GM21737 (cell line): ENCODE measurements around the gene DOCK3.

Experiments
- ATAC-seq: cut with Tn5 transposase; IDR thresholded peaks from one replicate; pipeline ENCODE4 v1.9.1; 2021; ENCODE audit warnings: mild to moderate bottlenecking, moderate library complexity; ENCODE audit not compliant: unreplicated experiment

DOCK3 gene

DNA sequence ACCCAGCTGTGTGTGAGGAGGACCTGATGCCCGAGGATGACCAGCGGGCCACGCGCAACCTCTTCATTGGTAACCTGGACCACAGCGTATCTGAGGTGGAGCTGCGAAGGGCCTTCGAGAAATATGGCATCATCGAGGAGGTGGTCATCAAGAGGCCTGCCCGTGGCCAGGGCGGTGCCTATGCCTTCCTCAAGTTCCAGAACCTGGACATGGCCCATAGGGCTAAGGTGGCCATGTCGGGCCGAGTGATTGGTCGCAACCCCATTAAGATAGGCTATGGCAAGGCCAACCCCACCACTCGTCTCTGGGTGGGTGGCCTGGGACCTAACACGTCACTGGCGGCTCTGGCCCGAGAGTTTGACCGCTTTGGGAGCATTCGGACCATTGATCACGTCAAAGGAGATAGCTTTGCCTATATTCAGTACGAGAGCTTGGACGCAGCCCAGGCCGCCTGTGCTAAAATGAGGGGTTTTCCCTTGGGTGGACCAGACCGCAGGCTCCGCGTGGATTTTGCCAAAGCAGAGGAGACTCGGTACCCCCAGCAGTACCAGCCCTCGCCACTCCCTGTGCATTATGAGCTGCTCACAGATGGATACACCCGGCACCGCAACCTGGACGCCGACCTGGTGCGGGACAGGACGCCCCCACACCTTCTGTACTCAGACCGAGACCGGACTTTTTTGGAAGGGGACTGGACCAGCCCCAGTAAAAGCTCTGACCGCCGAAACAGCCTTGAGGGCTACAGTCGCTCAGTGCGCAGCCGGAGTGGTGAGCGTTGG, 717.8 kb downstream of the DOCK3 start:
- ATAC-seq: no peak

DNA sequence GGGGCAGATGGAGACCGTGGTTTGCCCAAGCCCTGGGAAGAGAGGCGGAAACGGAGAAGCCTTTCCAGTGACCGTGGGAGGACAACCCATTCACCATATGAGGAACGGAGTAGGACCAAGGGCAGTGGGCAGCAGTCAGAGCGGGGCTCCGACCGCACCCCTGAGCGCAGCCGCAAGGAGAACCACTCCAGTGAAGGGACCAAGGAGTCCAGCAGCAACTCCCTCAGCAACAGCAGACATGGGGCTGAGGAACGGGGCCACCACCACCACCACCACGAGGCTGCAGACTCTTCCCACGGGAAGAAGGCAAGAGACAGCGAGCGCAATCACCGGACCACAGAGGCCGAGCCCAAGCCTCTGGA, 718.4 kb downstream of the DOCK3 start:
- no peak for ATAC-seq

DNA sequence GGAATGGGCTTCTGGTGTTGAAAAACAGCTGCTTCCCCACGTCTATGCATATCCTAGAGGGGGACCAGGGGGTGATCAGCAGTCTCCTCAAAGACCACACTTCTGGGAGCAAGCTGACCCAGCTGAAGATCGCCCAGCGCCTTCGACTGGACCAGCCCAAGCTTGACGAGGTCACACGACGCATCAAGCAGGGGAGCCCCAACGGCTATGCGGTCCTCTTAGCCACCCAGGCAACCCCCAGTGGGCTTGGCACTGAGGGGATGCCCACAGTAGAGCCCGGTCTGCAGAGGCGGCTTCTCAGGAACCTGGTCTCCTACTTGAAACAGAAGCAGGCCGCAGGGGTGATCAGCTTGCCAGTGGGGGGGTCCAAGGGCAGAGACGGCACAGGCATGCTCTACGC, 718.8 kb downstream of the DOCK3 start:
- ATAC-seq: no peak

DNA sequence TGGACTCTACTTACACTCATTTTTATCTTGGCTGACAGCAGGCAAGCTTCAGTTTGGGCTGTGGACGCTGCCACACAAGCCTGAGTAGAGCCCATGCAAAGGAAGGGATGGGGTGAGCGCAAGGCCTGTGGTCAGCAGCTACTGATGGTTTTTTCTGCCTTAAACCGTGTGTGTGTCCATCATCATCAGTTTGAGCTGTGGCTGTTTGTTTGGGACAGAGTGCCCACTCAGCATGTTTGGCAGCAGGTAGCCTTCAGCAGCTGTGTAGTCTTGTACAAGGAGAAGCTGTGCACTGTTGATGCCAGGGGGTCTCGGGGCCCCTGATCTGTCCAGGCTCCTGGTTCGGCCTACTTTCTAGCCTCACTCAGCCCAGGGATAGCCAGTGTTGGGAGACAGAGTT, 719.8 kb downstream of the DOCK3 start:
- no peak for ATAC-seq

DNA sequence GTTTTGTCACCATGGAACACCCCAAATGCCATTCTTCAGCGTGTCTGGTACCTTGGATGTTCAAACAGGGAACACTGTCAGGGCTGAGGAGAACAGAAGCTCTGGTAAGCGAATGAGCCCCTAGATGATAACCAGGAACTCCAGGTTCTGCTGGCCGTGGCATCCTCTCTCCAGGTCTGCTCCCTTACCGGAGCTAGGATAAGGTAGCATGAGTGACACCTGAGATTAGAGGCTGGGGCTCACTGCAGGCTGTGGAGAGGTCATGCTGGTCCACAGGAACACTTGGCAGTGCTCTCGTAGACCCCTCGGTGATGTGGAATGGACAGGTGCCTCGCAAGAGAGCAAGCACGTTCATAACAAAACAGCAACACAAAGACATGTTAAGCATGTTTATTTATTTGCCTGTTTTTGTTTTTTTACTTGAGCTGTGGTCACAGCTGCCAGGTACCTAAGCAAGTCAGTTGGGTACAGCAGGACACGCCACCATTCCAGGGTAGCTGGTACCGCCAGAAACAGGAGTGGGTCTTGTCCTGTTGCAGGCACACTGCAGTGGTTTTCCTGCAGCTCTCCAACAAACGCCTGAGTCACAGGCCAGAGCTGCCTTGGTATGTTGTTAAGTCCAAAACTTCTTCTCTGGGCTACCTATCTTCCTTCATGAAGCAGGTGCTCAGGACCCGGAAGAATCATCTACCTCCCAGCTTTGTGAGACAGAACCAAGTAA, 720.9 kb downstream of the DOCK3 start:
- no peak for ATAC-seq

DNA sequence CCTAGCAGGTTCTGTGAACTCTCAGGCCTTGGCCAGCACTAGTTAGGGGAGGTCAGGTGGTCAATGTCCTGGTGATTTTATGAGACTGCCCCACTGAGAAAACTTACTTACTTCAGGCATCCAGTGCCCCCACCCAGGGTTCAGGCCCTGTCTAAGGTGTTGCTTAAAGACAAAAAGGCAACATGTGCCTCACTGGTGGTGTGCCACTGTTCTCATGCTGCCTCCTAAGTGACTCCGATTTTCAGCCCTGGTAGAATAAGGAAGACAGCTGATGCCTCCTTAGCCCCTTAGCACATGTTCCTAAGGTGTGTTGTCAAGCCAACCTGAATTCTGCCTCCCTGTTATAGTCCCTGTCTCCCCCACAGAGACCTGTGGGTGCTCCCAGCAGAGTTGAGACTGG, 721.7 kb downstream of the DOCK3 start:
- no peak for ATAC-seq

DNA sequence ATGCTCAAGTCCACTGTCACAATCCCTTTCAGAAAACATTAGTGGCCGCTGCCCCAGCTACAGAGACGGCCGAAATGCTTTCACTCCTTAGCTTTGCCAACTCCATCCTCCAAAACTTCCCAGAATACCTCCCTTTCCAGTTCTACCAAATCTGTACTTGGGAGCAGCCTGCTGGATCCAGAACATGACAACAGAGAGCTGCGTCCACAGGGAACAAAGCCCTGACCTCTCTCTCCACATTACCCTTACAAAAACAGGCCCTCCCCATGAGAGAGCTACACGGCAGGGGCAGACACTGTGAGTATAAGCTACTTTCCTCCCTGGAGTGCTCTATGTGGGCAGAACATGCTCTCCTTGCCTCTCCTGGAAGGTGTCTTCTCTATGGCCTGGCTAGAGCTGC, 722.7 kb downstream of the DOCK3 start:
- ATAC-seq: no peak

DNA sequence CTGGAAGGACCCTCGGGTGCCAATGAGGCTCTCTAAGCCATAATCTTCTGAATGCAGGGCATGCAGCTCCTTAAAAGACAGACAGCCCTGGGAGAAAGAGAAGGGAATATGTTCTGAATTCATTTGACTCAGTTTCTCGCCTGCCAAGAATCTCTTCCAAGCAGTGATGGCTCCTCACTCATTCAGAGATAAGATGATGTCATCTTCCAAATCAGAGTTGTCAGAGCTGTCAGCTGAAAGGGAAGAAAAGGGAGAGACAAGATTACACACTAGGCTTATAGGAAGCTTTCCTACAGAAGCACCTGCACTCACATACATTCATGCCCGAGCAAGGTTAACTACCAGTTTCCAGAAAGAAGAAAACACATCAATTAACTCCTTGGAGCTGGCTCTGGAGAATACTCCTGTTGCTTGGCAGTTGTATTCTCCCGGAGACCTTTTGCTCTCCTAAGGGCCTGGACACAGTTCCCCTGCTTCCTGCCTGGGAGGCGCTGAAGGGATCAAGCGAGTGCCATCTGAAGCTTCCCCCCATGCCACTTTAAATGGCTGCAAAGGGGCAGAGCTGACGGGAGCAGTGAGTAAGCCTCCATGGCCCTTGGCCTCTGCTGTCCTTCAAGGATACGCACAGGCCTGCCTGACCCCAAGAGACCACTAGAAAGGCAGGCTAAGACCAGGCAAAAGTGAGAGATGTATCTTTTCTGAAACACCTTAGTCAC, 724.0 kb downstream of the DOCK3 start:
- no peak for ATAC-seq

DNA sequence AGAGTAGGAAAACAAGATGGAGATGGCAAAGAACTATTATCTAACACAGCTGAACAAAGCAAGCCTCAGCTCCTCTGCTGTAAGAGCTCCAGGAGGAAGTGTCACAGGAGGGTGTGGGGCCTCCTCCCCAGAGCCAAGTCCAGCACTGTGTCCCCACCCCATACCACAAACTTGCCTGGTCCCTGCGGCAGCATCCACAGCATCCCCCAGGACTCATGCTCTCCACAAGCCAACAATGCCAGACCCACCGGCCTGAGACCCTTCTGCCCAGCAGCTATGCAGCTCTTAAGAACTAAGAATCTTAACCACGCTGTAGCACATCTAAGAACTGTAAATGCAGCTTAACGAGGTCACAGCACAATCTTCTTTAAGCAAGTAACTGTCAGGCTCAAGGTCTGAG, 725.4 kb downstream of the DOCK3 start:
- ATAC-seq: no peak

DNA sequence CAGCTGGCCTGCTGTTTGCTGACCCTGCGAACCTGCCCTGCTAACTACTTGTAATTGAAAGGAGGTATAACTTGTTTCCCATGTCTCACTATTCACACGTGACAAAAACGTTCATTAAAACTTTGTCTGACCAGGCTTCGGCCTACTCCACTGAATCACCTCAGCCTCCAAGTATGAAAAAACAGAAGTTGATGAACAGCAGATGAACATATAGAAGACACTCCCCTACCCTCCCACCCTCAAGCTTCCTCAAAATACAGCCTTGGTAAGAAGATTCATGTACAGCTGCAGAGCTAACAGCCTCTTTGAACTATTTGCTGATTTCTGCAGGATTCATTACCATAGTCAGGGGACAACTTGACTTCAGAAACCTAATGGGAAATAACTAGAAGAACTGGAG, 727.0 kb downstream of the DOCK3 start:
- no peak for ATAC-seq

DNA sequence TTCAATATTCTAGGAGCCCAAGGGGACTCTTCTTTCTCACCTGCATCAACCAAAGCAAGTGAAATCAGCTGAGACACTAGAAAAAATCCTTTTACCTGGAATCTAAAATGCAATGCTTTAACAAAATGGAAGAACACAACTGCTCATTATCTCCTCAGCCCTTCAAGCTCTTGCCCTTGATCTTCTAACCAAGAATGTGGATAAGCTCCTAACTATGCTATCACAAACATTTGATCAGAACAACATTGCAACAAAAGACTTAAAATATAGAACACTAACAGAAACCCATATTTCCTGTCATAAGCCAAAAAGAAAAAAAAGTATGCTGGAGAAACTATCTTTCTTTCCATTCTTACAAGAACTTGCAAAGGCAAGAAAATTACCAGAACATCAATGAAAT, 728.9 kb downstream of the DOCK3 start:
- ATAC-seq: no peak

DNA sequence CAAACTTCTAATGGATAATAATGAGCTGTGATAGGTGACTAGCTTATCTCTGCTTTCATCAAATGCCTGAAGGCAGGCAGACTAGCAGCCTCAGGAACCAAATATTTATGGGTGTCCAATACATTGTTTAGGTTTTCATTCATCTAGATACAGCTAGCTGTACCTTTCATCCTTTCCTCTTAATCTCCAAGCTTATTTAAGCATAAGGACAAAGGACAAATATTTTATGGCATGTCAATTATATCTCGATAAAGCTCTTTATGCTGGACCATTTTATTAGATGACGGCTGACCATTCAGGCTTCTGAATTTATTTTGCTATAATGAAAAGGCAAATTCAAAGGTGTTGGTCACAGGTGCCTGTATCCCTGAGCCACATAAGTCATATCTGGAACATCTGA, 733.3 kb downstream of the DOCK3 start:
- ATAC-seq: no peak

DNA sequence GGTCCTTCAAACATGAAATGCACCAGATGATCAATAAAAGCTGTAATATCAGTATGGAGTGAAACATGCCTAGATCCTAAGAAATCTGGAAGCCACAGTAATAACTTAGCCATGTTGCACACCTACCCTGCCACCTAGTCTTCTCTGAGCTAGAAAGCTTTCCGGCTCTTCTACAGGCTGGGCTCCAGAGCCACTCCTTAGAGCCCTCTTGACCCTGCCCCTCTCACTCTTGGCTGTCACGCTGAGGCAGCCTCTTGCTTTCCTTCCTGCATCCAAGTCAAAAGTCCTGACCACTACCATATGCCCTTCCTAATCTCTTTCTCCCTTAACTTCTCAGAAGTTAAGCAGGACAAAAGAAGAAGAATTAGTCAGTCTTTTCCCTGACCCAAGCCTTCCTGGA, 734.1 kb downstream of the DOCK3 start:
- no peak for ATAC-seq

DNA sequence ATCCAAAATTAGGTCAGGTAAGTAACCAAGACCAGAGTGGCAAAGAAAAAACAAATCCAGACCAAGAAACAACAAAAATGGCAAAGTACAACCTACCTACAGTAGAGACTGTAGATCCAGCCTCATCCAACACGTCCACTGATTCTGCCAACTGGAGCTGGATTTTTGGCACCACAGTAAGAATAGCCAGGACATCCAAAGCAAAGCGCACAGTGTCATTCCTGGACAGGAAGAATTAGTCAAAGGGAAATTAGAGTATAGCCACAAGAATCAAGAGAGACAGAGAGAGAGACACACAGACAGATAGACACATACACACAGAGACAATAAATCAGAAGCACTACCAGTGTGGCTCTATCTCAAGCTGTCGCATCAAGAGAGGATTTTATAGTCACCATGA, 747.5 kb downstream of the DOCK3 start:
- no peak for ATAC-seq

DNA sequence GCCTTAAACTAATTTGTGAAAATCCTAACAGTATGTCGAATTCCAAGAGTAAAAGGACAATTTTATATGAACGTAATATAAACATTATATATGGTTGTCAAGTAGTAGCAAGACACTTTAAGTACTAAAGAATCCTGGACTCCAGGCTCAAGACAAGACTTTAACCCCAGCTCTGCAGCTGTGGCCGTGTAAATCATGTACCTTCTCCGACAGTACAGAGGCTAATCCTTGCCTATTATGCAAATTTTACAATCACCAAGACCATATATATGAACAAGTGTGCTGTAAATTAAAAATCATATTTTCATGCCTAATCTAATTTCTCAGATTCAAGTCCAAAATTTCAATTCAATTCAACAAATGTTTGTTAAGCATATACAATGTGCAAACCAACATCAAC, 752.2 kb downstream of the DOCK3 start:
- ATAC-seq: no peak

DNA sequence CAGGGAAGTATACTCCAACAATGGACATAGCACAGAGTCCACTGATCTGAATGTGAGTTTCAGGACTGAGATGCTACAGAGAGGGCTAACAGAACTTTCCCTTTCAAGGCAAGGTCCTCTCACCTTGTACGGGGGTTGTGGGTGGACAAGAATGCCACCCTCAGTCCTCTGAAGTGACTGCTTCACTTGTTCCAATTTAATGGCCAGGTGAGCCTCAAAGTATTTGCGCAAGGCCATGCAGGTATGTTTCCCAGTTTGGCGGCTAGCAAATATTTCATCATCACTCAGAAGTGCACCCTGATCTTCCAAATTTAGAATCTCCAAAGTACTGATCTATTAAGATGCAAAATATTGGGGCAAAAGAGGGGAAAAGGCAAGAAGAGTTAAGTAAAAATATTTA, 754.4 kb downstream of the DOCK3 start:
- ATAC-seq: no peak
